ENCODE measurements around the gene GGN.
"Not testable (repeated sequence)": the region's sequence is repeated elsewhere in the genome, so short reads cannot be mapped to it uniquely, and the experiment has no call there.

The GGN gene

GRCh38 chr19:38386300-38386970, 1.4 kb downstream of the GGN start:
- no peak for DNase-seq

GRCh38 chr19:38385804-38386257, 2.0 kb downstream of the GGN start:
- no peak for DNase-seq

- no peak for DNase-seq
Measured at GRCh38 chr19:38385057-38385803, 2.6 kb downstream of the GGN start.

GRCh38 chr19:38384209-38385027, 3.4 kb downstream of the GGN start:
- DNase-seq: no peak

- DNase-seq: no peak
Measured at GRCh38 chr19:38383743-38384142, 4.1 kb downstream of the GGN start.

GRCh38 chr19:38383184-38383583, 4.7 kb downstream of the GGN start:
- no peak for DNase-seq

GRCh38 chr19:38381138-38381537, 6.7 kb downstream of the GGN start:
- DNase-seq: no peak

- no peak for DNase-seq
Measured at GRCh38 chr19:38378866-38379265, 9.0 kb downstream of the GGN start.

GRCh38 chr19:38377052-38377451, 10.8 kb downstream of the GGN start:
- DNase-seq: no peak

- DNase-seq: no peak
Measured at GRCh38 chr19:38376576-38376975, 11.3 kb downstream of the GGN start.

- no peak for DNase-seq
Measured at GRCh38 chr19:38375748-38376147, 12.1 kb downstream of the GGN start.

- no peak for DNase-seq
Measured at GRCh38 chr19:38375098-38375493, 12.7 kb downstream of the GGN start.

GRCh38 chr19:38374332-38375097, 13.3 kb downstream of the GGN start, which contains the start of gene PSMD8:
PSMD8 (plus strand) TSS chr19:38374571; CDS start chr19:38374602, 31 bp downstream.
- peak; percentile 97 for DNase-seq

GRCh38 chr19:38373907-38374331, 13.9 kb downstream of the GGN start:
- DNase-seq: no peak

GRCh38 chr19:38371081-38371480, 16.8 kb downstream of the GGN start:
- DNase-seq: no peak

GRCh38 chr19:38370299-38370698, 17.5 kb downstream of the GGN start:
- no peak for DNase-seq

GRCh38 chr19:38369584-38369983, 18.2 kb downstream of the GGN start:
- no peak for DNase-seq

- DNase-seq: no peak
Measured at GRCh38 chr19:38367041-38367440, 20.8 kb downstream of the GGN start.

GRCh38 chr19:38362946-38363688, 24.7 kb downstream of the GGN start:
- not testable (repeated sequence) for DNase-seq

GRCh38 chr19:38362076-38362945, 25.5 kb downstream of the GGN start:
- no peak for DNase-seq

- no peak for DNase-seq
Measured at GRCh38 chr19:38361633-38362075, 26.2 kb downstream of the GGN start.

Measured in NCI-H2081 treated with DMSO at 0.1 percent for 48 hours (cell line).